ENCODE measurements around the gene IQSEC1.

IQSEC1 gene

DNA sequence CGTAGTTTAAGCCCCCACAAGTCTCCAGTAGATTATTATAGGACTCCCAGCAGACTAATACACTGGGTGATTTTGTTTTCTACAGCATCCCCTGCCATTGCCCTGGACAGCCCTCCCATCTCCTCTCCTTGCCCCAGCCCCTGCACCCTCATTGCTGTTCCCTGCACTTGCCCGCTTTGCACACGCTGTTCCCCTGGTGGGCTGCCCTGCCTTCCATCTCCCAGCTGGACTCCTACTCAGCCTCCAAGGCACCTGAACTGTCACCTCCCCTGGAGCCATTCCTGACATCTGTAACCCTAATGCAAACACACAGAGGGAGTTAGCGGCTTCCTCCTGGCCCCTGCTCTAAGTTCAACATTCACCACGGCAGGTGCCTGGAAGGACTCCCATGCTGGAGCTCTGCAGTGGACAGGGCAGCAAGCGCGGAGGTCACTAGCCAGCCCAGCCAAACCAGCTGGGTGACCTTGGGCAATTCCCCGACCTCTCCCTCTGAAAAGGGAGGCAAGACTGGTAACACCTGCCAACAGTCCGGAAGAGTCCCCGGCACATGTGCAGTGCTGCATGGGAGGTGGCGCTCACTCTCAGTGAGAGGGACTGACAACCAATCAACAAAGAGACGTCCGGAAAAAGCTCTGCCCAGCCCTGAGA is 38.8 kb upstream of the IQSEC1 start:
- H3K4me2 ChIP-seq (ENCODE audit: low read depth, low read length, poor library complexity, severe bottlenecking) = no peak overlapping the region
- no peak overlapping the region for H2AFZ ChIP-seq (ENCODE audit: low read depth, low read length, severe bottlenecking)
- no peaks in the 10 kb centered on the region for H3F3A ChIP-seq (ENCODE audit: insufficient read depth)
- no peaks in the 10 kb centered on the region for H3K27me3 ChIP-seq (ENCODE audit: low read length)
- no peaks in the 10 kb centered on the region for H3K9me3 ChIP-seq (ENCODE audit: insufficient read depth, low read length)
- H3K4me3 ChIP-seq (ENCODE audit: insufficient read depth, low read length, poor library complexity, severe bottlenecking) = no peak overlapping the region
- TF ChIP-seq EZH2phosphoT487 (conservative IDR thresholded peaks at IDR 0.05; ENCODE audit: low read length) = no peak
- TF ChIP-seq, protein P1, sequence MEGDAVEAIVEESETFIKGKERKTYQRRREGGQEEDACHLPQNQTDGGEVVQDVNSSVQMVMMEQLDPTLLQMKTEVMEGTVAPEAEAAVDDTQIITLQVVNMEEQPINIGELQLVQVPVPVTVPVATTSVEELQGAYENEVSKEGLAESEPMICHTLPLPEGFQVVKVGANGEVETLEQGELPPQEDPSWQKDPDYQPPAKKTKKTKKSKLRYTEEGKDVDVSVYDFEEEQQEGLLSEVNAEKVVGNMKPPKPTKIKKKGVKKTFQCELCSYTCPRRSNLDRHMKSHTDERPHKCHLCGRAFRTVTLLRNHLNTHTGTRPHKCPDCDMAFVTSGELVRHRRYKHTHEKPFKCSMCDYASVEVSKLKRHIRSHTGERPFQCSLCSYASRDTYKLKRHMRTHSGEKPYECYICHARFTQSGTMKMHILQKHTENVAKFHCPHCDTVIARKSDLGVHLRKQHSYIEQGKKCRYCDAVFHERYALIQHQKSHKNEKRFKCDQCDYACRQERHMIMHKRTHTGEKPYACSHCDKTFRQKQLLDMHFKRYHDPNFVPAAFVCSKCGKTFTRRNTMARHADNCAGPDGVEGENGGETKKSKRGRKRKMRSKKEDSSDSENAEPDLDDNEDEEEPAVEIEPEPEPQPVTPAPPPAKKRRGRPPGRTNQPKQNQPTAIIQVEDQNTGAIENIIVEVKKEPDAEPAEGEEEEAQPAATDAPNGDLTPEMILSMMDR (IDR thresholded peaks at IDR 0.05; ENCODE audit: insufficient read depth, low read length, poor library complexity, severe bottlenecking) = no peak
- no peak overlapping the region for H3K9ac ChIP-seq (ENCODE audit: low read length)
- no peak overlapping the region for H3K27ac ChIP-seq (ENCODE audit: low read depth, low read length)
- no peaks in the 10 kb centered on the region for H4K20me1 ChIP-seq (ENCODE audit: low read depth, low read length)
- no peaks in the 10 kb centered on the region for H3K79me2 ChIP-seq (ENCODE audit: insufficient read depth, low read length)
- H3K36me3 ChIP-seq (ENCODE audit: low read length) = no peaks in the 10 kb centered on the region
- no peaks in the 10 kb centered on the region for H3K9me2 ChIP-seq (replicated peaks; ENCODE audit: insufficient read depth, low read length)

DNA sequence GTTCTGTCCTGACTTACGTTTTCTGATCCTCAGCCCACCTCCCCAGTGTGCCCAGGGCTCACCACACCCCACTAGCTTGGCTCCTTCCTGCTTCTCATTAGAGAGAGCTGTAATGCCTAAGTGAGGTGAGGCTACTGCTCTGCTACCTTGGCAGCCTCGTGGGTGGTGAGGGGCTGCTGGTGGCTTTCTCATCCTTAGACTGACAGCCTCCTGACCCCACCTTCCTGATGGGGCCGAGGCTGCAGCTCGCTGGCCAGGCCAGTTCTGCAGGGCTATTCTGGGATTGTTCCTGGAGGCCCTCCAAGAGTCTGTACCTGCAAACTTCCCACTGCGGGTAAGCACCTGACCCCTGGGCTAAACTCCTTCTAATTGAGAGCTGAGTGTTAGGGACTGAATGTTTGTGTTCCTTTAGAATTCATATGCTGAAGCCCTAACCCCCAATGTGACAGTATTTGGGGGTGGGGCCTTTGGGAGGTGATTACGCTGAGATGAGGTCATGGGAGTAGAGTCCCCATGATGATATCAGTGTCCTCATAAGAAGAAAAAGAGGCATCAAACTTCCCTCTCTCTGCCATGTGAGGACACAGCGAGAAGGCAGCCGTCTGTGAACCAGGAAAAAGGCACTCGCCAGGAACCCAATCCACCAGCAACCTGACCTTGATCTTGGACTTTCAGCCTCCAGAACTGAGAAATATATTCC is 38.1 kb upstream of the IQSEC1 start:
- Histone ChIP-seq H3K79me2 (ENCODE audit: insufficient read depth, low read length) (no peaks in the 10 kb centered on the region), H2AFZ (ENCODE audit: low read depth, low read length, severe bottlenecking) (no peak overlapping the region), H3K9me3 (ENCODE audit: insufficient read depth, low read length) (no peaks in the 10 kb centered on the region), H3K9ac (ENCODE audit: low read length) (no peak overlapping the region), H3K27me3 (ENCODE audit: low read length) (no peaks in the 10 kb centered on the region), H3K36me3 (ENCODE audit: low read length) (no peaks in the 10 kb centered on the region), H3K4me3 (ENCODE audit: insufficient read depth, low read length, poor library complexity, severe bottlenecking) (no peak overlapping the region), H3K27ac (ENCODE audit: low read depth, low read length) (no peak overlapping the region), H3K9me2 (replicated peaks; ENCODE audit: insufficient read depth, low read length) (no peaks in the 10 kb centered on the region), H3K4me2 (ENCODE audit: low read depth, low read length, poor library complexity, severe bottlenecking) (no peak overlapping the region), H3F3A (ENCODE audit: insufficient read depth) (no peaks in the 10 kb centered on the region), H4K20me1 (ENCODE audit: low read depth, low read length) (no peaks in the 10 kb centered on the region)
- TF ChIP-seq, protein P1 (IDR thresholded peaks at IDR 0.05; ENCODE audit: insufficient read depth, low read length, poor library complexity, severe bottlenecking) = no peak
- no peak for TF ChIP-seq EZH2phosphoT487 (conservative IDR thresholded peaks at IDR 0.05; ENCODE audit: low read length)

DNA sequence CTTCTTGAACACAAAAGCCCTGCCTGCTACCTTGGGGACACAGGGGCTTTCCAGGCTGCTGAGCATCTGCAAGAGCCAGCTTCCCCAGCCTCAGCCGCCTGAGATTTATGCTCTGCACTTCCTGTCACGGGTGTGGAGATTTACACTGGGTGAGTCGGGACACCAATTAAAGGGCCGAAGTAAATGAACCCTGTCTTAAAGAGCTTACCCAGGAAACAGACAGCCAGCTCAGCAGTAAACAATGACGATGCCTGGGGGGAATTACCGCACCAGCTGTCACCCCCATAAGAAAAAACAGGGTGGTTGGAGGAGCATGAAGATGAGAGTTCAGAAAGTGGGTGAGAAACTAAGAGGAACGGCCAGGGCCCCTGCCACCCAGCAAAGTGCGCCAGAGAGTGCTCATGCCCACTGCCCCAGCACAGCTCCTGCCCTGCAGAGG is 37.5 kb upstream of the IQSEC1 start:
- no peak overlapping the region for H3K27ac ChIP-seq (ENCODE audit: low read depth, low read length)
- no peaks in the 10 kb centered on the region for H3K36me3 ChIP-seq (ENCODE audit: low read length)
- H3K4me2 ChIP-seq (ENCODE audit: low read depth, low read length, poor library complexity, severe bottlenecking) = no peak overlapping the region

More for the DNA sequence above, 37.5 kb upstream of the IQSEC1 start:
- Histone ChIP-seq H3K9me2 (replicated peaks; ENCODE audit: insufficient read depth, low read length) (no peaks in the 10 kb centered on the region), H3F3A (ENCODE audit: insufficient read depth) (no peaks in the 10 kb centered on the region), H3K9me3 (ENCODE audit: insufficient read depth, low read length) (no peaks in the 10 kb centered on the region), H3K4me3 (ENCODE audit: insufficient read depth, low read length, poor library complexity, severe bottlenecking) (no peak overlapping the region), H4K20me1 (ENCODE audit: low read depth, low read length) (no peaks in the 10 kb centered on the region), H2AFZ (ENCODE audit: low read depth, low read length, severe bottlenecking) (no peak overlapping the region), H3K9ac (ENCODE audit: low read length) (no peak overlapping the region), H3K79me2 (ENCODE audit: insufficient read depth, low read length) (no peaks in the 10 kb centered on the region), H3K27me3 (ENCODE audit: low read length) (no peaks in the 10 kb centered on the region)
- TF ChIP-seq, protein P1 (IDR thresholded peaks at IDR 0.05; ENCODE audit: insufficient read depth, low read length, poor library complexity, severe bottlenecking) = no peak
- no peak for TF ChIP-seq EZH2phosphoT487 (conservative IDR thresholded peaks at IDR 0.05; ENCODE audit: low read length)
